ENCODE measurements around the gene PARPBP. TPM values are rescaled to one million over a fixed set of nuclear protein-coding genes. Genes with fewer than 3 reads are reported as not detected.

The PARPBP gene
- total and polyA plus RNA-seq, 2 of the 8 experiments (the other 6 are each of a cell fraction or from before 2014, with no cell fraction given): 10.9 to 38.1 TPM

GRCh38 chr12:102120886-102121285, 903 bp downstream of the PARPBP start:
- DNase-seq (ENCODE audit: low read depth in 1 of 2, low spot score in 2 of 2) (no peak), FAIRE-seq (no peak)
- Histone ChIP-seq H3K79me2 (ENCODE audit: control insufficient read depth in 1 of 2, insufficient read depth in 2 of 2, low read length in 2 of 2) (peaks cover 5 to 52% of the 10 kb centered on the region in 2 experiments), H4K5ac (ENCODE audit: insufficient read length, low read depth, low read length) (no peak overlapping the region), H3K79me1 (ENCODE audit: low read depth, low read length) (0 out of 2 replicates have a peak, but pooled peaks cover 4% of the 10 kb centered on the region), H3K36me3 (ENCODE audit: control insufficient read depth in 2 of 4, insufficient read depth in 4 of 4, low read length in 3 of 4) (peaks cover 2 to 29% (median 10%) of the 10 kb centered on the region in 4 experiments; a peak in 6 of 8 replicates), H2BK120ac (replicated peaks; ENCODE audit: low read depth, low read length) (no peak overlapping the region), H2BK12ac (ENCODE audit: low read depth, low read length) (no peak overlapping the region; the same call in 1 of the 2 replicates), H2BK5ac (ENCODE audit: low read depth, low read length) (no peak overlapping the region), H3K4ac (replicated peaks; ENCODE audit: insufficient read length, low read depth, low read length) (no peak overlapping the region), H3K27ac (ENCODE audit: low read depth, low read length) (no peak overlapping the region; the same call in 1 of the 2 replicates), H3K9me3 (ENCODE audit: insufficient read depth in 2 of 2, low read depth in 1 of 2, low read length in 1 of 2) (no peaks in the 10 kb centered on the region), H3K23ac (ENCODE audit: insufficient read length) (no peak overlapping the region), H2BK15ac (ENCODE audit: low read length) (no peak overlapping the region), H3K18ac (ENCODE audit: extremely low read depth, low read length) (no peak overlapping the region), H3K14ac (ENCODE audit: insufficient read length) (no peak overlapping the region), H2BK20ac (ENCODE audit: low read length) (no peak overlapping the region), H3K23me2 (ENCODE audit: low read depth, low read length) (peaks cover 12% of the 10 kb centered on the region; the same call in 1 of the 2 replicates), H3K9ac (replicated peaks in 1 of 4; ENCODE audit: extremely low read depth in 1 of 4, low read depth in 3 of 4, low read length in 3 of 4) (peak overlapping the region in 3 of 4 experiments; percentile 82 to 90 (median 86); a peak in 6 of 7 replicates), H2AFZ (ENCODE audit: low read length) (peak overlapping the region; percentile 99; the same call in 1 of the 2 replicates), H2AK5ac (ENCODE audit: low read depth, low read length) (no peak overlapping the region), H3K4me1 (replicated peaks in 1 of 4; ENCODE audit: control insufficient read depth in 3 of 4, insufficient read depth in 4 of 4, low read length in 3 of 4) (peaks cover 0 to 4% (median 3%) of the 10 kb centered on the region in 4 experiments; a peak in 3 of 7 replicates), H4K8ac (ENCODE audit: extremely low read depth, insufficient read depth, low read length) (no peak overlapping the region), H3K4me3 (ENCODE audit: extremely low read depth in 1 of 4, insufficient read depth in 2 of 4, low read depth in 3 of 4, low read length in 4 of 4) (peak overlapping the region; percentile 74 to 99 (median 82)), H4K91ac (replicated peaks; ENCODE audit: insufficient read length, low read length) (no peak overlapping the region), H4K20me1 (replicated peaks in 1 of 2; ENCODE audit: control insufficient read depth in 1 of 2, insufficient read depth in 2 of 2, low read length in 2 of 2) (peaks cover 2% of the 10 kb centered on the region in 2 experiments), H3K27me3 (replicated peaks in 1 of 4; ENCODE audit: control insufficient read depth in 3 of 4, extremely low read depth in 1 of 4, insufficient read depth in 3 of 4, low read length in 3 of 4) (no peaks in the 10 kb centered on the region), H3K56ac (replicated peaks; ENCODE audit: insufficient read length, low read depth, low read length) (no peak overlapping the region), H3K4me2 (ENCODE audit: insufficient read depth in 1 of 2, low read depth in 2 of 2, low read length in 2 of 2) (peak overlapping the region; percentile 78 to 87)
- CTCF ChIA-PET (ENCODE audit: partially characterized antibody): interaction anchor here (0.7 to 1.9 kb wide), 2 partner anchors 24 to 755 kb away, joined by 3 to 5 read pairs; no protein-coding TSS in a partner anchor
- POLR2A ChIA-PET (ENCODE audit: partially characterized antibody): interaction anchor here (1.1 to 1.9 kb wide), 4 partner anchors 11 to 231 kb away, joined by 3 to 5 read pairs (median 4); no protein-coding TSS in a partner anchor
- WGBS, 2 experiments (ENCODE audit: extremely low coverage in 1 of 2, insufficient coverage in 1 of 2, insufficient read length in 1 of 2, insufficient replicate concordance in 2 of 2, low coverage in 1 of 2, low lambda C conversion rate in 2 of 2, missing lambda C conversion rate in 1 of 2): 54 to 100% methylated on average over 1 to 4 of the region's 4 CpGs
- TF ChIP-seq SP1 (IDR thresholded peaks at IDR 0.05; ENCODE audit: low read depth, low read length) (no peak), HDAC2 (IDR thresholded peaks at IDR 0.05; ENCODE audit: borderline replicate concordance in 1 of 2, low read depth in 2 of 2, low read length in 2 of 2) (no peak), ZNF274 (IDR thresholded peaks at IDR 0.05; ENCODE audit: borderline replicate concordance, extremely low read depth, low read length) (no peak), SP4 (IDR thresholded peaks at IDR 0.05; ENCODE audit: low read length) (no peak), RXRA (IDR thresholded peaks at IDR 0.05; ENCODE audit: insufficient read depth, low read depth, low read length) (no peak), CBX5 (IDR thresholded peaks at IDR 0.05; ENCODE audit: low read depth, low read length) (no peak), SAP30 (IDR thresholded peaks at IDR 0.05; ENCODE audit: insufficient read depth, insufficient replicate concordance, low read length) (peak; percentile 7), POU5F1 (IDR thresholded peaks at IDR 0.05; ENCODE audit: low read depth, low read length) (no peak), RNF2 (IDR thresholded peaks at IDR 0.05; ENCODE audit: borderline replicate concordance, low read depth, low read length, missing control alignments, poor library complexity, severe bottlenecking) (no peak), CREB1 (IDR thresholded peaks at IDR 0.05) (no peak), JUN (IDR thresholded peaks at IDR 0.05; ENCODE audit: low read depth, low read length) (no peak)
- TF ChIP-seq, protein P1, sequence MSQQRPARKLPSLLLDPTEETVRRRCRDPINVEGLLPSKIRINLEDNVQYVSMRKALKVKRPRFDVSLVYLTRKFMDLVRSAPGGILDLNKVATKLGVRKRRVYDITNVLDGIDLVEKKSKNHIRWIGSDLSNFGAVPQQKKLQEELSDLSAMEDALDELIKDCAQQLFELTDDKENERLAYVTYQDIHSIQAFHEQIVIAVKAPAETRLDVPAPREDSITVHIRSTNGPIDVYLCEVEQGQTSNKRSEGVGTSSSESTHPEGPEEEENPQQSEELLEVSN (IDR thresholded peaks at IDR 0.05): no peak
